Coronary artery (tissue), 2 donors: ENCODE measurements around the gene ZNF592.
A peak's percentile ranks its signal among the peaks of the same experiment; 100 is the strongest.
"Not testable (repeated sequence)": the region's sequence is repeated elsewhere in the genome, so short reads cannot be mapped to it uniquely, and the experiment has no call there.

Experiments
- DNase-seq: peaks from one replicate; pipeline ENCODE4 v3.0.0-alpha.2; 2017; ENCODE audit warnings: low spot score
- H3K27ac ChIP-seq, 2 donors: fragments of 200-600 bp; sonication (generic); one replicate each; pipeline ENCODE4 v1.5.1; 2016 to 2019
- H3K4me3 ChIP-seq: fragments of 200-600 bp; sonication (generic); 2 replicates; pipeline ENCODE4 v1.5.1; 2016; ENCODE audit warnings: mild to moderate bottlenecking, moderate library complexity
- TF ChIP-seq, protein P1 (sequence below): fragments of 200-600 bp; sonication (generic); IDR thresholded peaks from one replicate; pipeline ENCODE4 v1.5.1; 2019; ENCODE audit warnings: antibody characterized with exemption

Gene ZNF592

DNA sequence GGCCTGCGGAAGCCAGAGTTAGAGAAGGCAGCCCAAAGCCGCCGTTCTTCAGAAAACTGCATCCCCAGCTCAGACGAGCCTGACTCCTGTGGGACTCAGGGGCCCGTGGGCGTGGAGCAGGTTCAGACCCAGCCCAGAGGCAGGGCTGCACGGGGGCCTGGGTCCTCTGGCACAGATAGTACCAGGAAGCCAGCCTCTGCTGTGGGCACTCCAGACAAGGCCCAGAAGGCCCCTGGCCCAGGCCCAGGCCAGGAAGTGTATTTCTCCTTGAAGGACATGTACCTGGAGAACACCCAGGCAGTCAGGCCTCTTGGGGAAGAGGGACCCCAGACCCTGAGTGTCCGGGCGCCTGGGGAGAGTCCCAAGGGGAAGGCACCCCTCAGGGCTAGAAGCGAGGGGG is 91.9 kb downstream of the ZNF592 start:
- TF ChIP-seq, protein P1, sequence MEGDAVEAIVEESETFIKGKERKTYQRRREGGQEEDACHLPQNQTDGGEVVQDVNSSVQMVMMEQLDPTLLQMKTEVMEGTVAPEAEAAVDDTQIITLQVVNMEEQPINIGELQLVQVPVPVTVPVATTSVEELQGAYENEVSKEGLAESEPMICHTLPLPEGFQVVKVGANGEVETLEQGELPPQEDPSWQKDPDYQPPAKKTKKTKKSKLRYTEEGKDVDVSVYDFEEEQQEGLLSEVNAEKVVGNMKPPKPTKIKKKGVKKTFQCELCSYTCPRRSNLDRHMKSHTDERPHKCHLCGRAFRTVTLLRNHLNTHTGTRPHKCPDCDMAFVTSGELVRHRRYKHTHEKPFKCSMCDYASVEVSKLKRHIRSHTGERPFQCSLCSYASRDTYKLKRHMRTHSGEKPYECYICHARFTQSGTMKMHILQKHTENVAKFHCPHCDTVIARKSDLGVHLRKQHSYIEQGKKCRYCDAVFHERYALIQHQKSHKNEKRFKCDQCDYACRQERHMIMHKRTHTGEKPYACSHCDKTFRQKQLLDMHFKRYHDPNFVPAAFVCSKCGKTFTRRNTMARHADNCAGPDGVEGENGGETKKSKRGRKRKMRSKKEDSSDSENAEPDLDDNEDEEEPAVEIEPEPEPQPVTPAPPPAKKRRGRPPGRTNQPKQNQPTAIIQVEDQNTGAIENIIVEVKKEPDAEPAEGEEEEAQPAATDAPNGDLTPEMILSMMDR: no peak
- peak overlapping the region; percentile 83 to 84 for H3K27ac ChIP-seq

DNA sequence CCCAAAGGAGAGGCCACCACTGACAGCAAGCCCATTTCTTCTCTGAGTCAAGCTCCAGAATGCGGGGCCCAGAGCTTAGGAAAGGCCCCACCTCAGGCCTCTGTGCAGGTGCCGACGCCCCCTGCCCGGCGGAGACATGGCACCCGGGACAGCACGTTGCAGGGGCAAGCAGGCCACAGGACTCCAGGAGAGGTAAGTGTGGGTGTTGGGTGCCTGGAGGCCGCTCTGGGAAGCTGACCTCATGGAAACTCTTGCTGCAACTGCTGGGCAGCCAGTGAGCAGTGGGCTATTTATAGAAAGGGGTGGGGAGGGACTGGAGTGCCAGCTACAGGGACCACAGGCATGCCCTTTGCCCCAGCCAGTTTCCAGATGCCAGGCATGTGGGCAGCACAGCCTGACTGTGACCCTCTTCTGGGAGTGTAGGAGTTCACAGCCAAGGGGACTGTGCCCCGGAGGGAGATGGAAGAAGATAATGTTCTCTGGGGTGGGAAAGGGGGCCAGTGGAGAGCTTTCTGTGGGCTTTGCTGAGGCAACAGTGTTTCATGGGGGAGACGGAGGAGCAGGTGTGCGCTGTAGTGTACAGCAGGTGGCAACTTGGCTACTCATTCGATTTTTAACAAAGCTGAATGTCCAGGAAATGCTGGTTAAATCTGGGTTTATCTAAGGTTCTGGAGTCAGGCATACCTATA is 92.5 kb downstream of the ZNF592 start:
- peak; percentile 92 for DNase-seq
- Histone ChIP-seq H3K27ac (peak overlapping the region; percentile 83 to 84), H3K4me3 (peak overlapping the region; percentile 6)
- TF ChIP-seq, protein P1: no peak

More for the DNA sequence above, 91.9 kb downstream of the ZNF592 start:
- DNase-seq: no peak
- no peak overlapping the region for H3K4me3 ChIP-seq

DNA sequence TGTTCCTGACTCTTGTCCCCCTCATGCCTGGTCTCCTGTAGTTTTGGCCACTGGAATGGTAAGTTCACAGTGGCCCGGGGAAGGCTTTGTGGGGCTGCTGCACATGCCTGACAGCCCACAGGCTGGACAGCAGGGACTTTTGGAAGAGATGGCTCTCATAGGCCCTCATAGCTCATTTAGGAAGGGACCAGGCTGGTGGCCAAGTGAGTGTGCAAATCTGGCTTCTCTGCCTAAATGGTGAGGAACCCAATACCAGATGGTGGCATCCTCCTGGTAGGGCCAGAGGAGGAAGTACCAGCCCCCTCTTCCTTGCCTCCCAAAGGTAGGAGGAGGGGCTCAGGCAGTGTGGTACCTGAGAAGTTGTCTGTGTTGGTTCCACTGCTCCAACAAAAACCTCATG is 94.4 kb downstream of the ZNF592 start:
- DNase-seq: no peak
- H3K27ac ChIP-seq: peak overlapping the region; percentile 83 to 84
- TF ChIP-seq, protein P1: no peak
- H3K4me3 ChIP-seq: no peak overlapping the region

DNA sequence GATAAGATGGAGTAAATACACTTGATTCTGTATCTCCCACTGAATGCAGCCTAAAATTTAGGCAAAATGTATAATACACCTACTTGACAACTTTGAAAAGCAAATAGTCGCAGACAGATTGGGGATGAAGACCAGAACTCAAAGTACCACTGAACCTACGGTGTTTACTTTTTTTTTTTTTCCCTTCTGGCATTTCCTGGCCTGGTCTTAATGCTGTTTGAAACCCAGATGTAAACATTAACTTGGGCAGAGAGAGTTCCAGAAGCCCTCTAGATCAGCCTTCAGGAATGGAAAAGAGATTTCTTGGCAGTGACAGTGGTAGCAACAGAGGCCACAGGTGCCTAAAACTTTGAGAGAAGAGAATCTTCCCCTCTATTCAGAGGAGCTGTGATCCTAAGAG is 96.6 kb downstream of the ZNF592 start:
- peak overlapping the region in 1 of 2 donors; percentile 43 for H3K27ac ChIP-seq
- TF ChIP-seq, protein P1: no peak
- DNase-seq: no peak
- H3K4me3 ChIP-seq: no peak overlapping the region

DNA sequence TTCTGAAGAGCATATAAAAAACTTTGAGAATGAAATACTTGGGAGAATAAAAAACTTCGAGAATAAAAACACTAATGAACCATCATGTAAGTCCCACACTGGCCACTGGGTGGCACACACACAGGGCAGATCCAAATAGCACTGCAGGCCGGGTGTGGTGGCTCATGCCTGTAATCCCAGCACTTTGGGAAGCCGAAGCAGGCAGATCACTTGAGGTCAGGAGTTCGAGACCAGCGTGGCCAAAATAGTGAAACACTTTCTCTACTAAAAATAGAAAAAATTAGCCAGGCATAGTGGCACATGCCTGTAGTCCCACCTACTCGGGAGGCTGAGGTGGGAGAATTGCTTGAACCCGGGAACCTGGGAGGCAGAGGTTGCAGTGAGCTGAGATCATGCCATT is 97.2 kb downstream of the ZNF592 start:
- peak overlapping the region in 1 of 2 donors; percentile 43 for H3K27ac ChIP-seq
- H3K4me3 ChIP-seq, DNase-seq: not testable (repeated sequence)
- TF ChIP-seq, protein P1: peak; percentile 77

DNA sequence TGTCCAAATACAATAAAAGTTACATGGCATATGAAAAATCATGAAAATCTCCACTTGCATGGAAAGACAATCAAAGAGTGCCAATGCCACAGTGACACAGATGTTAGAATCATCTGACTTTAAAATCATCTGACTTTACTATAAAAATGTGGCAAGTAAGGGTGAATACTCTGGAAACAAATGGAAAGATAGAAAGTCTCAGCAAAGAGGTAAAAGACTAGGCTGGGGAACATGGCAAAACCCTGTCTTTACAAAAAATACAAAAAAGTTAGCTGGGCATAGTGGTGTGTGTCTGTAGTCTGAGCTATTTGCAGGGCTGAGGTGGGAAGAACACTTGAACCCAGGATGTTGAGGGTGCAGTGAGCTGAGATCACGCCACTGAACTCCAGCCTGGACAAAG is 97.9 kb downstream of the ZNF592 start:
- DNase-seq: no peak
- H3K4me3 ChIP-seq: no peak overlapping the region
- TF ChIP-seq, protein P1: no peak
- no peak overlapping the region for H3K27ac ChIP-seq

DNA sequence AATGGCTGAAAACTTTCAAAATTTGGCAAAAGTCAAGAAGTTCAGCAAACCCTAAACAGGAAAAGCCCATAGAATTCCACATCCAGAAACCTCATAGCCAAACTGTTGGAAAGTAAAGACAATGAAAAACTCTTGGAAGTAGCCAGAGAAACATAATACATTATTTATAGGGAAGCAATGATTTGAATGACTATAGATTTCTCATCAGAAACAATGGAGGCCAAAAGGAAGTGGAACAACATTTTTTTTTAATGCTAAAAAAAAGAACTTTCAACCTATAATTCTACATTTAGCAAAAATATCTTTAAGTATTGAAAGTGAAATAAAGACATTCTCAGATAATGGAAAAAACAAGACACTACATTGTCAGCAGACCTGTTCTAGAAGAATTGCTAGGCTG is 99.0 kb downstream of the ZNF592 start:
- TF ChIP-seq, protein P1: no peak
- no peak overlapping the region for H3K4me3 ChIP-seq
- DNase-seq: no peak
- H3K27ac ChIP-seq: no peak overlapping the region
